ENCODE data around the gene DDX11.
"Not testable (repeated sequence)": the region's sequence is repeated elsewhere in the genome, so short reads cannot be mapped to it uniquely, and the experiment has no call there.

DDX11 gene

DNA sequence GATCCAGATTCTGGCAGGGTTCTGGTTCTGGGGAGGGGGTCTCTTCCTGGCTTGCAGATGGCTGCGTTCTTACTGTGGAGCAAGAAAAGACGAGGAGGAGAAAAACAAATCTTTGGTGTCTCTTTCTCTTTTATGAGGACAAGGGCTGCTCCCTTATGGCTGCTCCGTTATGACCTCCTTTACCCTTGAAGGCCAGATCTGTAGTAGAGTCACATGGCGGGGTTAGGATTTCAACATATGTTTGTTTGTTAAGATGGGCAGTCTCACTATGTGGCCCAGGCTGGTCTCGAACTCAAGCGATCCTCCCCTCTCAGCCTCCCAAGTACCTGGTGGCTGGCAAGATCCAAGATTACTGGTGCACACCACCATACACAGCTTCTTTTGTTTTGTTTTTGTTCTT, 5.8 kb downstream of the DDX11 start:
- in situ Hi-C loops (cut with MboI; ENCODE audit: low sequenced_read_pairs, unreplicated experiment); DNase-seq (ENCODE audit: low spot score): not testable (repeated sequence)

DNA sequence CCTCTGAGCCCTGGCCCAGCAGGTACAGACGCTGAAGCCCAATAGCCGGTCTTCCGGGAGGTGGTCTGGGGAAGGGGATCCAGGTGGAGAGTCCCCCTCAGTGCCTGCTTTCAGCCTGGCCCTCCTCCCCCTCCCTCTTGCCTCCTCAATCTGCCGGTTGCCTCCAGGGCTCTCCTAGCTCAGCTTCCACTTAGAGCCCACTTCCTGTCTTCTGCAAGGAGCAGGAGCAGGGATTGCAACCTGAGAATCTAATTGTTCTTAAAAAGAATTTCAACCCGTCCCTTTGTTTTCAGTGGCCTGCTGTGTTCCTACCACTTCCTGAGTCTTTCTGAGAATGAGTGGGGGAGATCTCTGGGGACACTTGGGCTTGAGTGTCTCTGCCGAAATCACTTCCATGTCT, 6.6 kb downstream of the DDX11 start:
- DNase-seq (ENCODE audit: low spot score); in situ Hi-C loops (cut with MboI; ENCODE audit: low sequenced_read_pairs, unreplicated experiment): not testable (repeated sequence)

DNA sequence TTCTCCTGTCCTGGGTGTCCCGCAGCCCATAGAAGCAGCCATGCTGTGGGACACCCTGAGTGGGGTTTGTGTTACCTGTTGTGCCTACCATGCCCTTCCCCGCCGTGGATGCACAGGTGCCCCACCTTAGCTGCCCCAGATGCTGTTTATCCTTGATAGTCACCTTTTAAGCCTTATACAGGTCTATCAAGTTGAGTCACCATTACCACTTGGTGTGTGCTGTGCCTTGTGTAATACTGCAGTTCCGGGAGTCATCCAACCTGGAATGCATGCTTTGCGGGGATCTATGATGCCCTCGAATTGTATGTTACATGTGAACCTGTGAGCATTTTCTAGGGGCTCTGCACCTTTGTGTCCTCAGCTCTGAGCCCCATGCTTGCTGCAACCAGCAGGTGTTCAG, 7.6 kb downstream of the DDX11 start:
- in situ Hi-C loops (cut with MboI; ENCODE audit: low sequenced_read_pairs, unreplicated experiment); DNase-seq (ENCODE audit: low spot score): not testable (repeated sequence)

DNA sequence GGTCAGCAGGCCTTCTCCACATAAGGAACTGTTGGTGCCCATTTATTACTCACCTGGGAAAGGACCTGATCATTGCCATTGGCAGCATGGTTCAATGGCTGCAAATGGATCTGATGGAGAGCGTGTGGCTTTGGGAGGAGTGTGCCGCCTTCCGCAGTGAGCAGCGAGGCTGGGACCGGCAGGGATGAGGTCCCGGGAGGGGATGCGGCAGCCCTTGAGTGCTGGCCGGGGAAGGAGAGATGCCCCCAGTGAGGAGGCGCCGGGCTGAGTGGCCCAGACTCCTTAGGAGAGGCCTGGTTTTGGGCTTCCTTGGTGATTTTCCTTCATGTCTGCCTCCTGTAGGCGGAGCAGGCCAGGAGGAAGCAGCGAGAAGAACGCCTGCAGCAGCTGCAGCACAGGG, 10.6 kb downstream of the DDX11 start:
- in situ Hi-C loops (cut with MboI; ENCODE audit: low sequenced_read_pairs, unreplicated experiment); DNase-seq (ENCODE audit: low spot score): not testable (repeated sequence)

DNA sequence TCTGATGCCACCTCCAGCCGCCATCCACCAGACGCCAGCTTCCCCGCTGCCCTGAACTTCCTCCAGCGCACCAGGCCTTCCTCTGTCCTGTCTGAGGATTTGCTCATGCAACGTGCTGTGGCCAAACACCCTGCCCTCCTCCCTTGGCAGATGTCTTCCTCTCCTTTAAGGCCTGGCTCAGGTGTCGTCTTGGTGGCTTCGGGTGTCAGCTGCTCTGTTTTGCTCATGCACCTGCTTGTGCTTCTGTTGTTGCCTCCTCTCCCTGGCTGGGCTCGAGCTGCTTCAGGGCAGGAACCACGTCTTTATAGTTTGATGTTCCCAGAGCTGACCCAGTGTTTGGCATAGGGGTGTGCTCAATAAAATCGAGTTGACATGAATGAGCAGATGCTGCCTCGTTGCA, 12.4 kb downstream of the DDX11 start:
- DNase-seq (ENCODE audit: low spot score); in situ Hi-C loops (cut with MboI; ENCODE audit: low sequenced_read_pairs, unreplicated experiment): not testable (repeated sequence)

DNA sequence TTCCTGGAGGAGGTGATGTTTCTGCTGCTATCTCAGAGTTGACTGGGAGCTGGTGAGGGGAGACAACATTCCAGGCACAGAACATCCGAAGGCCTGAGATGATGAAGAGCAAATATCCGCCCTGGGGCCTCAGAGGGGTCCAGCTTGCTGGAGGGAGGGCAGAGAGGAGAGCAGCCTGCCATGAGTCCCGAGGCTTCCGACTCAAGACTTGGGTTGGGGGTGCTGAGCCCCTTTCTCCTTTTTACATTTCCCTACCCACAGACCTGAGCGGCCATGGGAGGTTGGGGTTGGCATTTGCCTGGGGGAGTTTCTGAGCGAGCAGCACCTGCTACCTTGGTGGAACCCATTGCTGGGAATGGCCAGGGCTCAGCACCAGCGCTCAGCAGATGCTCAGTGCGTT, 13.8 kb downstream of the DDX11 start:
- in situ Hi-C loops (cut with MboI; ENCODE audit: low sequenced_read_pairs, unreplicated experiment); DNase-seq (ENCODE audit: low spot score): not testable (repeated sequence)

DNA sequence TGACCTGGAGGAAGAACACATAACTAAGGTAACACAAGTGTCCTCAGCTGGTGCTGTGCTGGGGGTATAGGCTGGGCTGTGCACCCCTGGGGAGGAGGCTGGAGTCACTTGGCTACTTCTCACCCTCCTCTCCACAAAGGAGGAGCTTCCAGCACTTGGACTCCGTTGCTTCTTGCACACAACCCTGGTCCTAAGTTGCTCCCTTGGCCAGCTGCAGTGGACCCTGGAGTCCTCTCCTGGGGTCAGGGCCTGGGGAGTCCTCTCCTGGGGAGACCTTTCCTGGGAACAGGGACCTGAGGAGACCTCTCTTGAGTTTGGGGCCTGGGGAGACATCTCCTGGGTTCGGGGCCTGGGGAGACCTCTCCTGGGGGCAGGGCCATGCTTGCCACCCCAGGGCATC, 14.3 kb downstream of the DDX11 start:
- in situ Hi-C loops (cut with MboI; ENCODE audit: low sequenced_read_pairs, unreplicated experiment); DNase-seq (ENCODE audit: low spot score): not testable (repeated sequence)

DNA sequence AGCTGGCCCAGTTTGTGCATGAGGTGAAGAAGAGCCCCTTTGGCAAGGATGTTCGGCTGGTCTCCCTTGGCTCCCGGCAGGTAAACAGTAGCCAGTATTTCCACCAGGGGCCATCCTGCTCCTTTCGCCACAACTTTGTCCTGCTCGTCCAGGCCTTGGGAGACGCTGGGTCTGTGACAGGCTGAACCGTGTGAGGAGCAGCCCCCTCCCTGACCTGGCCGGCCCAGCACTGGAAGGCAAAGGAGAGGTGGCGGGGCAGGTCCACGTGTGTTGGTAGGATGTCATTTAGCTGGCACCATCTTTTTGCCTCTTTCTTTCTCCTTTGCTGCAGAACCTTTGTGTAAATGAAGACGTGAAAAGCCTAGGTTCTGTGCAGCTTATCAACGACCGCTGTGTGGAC, 15.4 kb downstream of the DDX11 start:
- TF ChIP-seq, protein P1, sequence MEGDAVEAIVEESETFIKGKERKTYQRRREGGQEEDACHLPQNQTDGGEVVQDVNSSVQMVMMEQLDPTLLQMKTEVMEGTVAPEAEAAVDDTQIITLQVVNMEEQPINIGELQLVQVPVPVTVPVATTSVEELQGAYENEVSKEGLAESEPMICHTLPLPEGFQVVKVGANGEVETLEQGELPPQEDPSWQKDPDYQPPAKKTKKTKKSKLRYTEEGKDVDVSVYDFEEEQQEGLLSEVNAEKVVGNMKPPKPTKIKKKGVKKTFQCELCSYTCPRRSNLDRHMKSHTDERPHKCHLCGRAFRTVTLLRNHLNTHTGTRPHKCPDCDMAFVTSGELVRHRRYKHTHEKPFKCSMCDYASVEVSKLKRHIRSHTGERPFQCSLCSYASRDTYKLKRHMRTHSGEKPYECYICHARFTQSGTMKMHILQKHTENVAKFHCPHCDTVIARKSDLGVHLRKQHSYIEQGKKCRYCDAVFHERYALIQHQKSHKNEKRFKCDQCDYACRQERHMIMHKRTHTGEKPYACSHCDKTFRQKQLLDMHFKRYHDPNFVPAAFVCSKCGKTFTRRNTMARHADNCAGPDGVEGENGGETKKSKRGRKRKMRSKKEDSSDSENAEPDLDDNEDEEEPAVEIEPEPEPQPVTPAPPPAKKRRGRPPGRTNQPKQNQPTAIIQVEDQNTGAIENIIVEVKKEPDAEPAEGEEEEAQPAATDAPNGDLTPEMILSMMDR (IDR thresholded peaks at IDR 0.05; ENCODE audit: borderline replicate concordance, control extremely low read depth, extremely low read depth, insufficient read depth, missing control alignments): no peak
- no peak for DNase-seq (ENCODE audit: low spot score)
- in situ Hi-C loops (cut with MboI; ENCODE audit: low sequenced_read_pairs, unreplicated experiment): no loop called here

DNA sequence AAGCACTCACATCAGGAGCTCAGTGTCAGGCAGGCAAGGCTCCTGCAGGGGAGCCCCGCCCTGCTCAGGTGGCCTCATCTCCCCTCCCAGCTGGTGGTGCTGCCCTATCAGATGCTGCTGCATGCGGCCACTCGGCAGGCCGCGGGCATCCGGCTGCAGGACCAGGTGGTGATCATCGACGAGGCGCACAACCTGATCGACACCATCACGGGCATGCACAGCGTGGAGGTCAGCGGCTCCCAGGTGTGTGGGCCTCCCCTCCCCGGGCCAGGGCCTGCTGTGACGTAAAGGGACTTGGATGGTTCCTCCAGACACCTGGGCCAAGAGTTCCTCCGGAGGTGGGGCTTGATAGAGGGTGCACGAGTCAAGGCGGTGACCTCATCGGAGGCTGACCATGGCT, 18.0 kb downstream of the DDX11 start:
- DNase-seq (ENCODE audit: low spot score); in situ Hi-C loops (cut with MboI; ENCODE audit: low sequenced_read_pairs, unreplicated experiment): not testable (repeated sequence)

DNA sequence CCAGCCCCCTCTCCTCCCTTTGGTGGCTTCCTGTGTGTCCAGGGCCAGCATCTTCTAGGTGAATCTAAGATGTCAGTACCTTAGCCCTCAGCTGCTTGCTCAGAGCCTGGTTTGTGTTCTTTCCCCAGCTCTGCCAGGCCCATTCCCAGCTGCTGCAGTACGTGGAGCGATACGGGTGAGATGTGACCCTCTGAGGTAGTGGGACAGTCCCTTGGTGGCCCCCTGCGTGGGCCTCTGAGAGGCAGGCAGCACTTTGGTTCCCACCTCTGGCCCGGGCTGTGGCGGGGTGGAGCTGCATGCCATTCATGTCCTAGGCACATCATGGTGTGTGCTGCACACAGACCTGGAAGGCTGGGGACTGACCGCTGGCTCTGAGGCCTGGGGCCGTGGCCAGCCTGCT, 19.1 kb downstream of the DDX11 start:
- DNase-seq (ENCODE audit: low spot score); in situ Hi-C loops (cut with MboI; ENCODE audit: low sequenced_read_pairs, unreplicated experiment): not testable (repeated sequence)

DNA sequence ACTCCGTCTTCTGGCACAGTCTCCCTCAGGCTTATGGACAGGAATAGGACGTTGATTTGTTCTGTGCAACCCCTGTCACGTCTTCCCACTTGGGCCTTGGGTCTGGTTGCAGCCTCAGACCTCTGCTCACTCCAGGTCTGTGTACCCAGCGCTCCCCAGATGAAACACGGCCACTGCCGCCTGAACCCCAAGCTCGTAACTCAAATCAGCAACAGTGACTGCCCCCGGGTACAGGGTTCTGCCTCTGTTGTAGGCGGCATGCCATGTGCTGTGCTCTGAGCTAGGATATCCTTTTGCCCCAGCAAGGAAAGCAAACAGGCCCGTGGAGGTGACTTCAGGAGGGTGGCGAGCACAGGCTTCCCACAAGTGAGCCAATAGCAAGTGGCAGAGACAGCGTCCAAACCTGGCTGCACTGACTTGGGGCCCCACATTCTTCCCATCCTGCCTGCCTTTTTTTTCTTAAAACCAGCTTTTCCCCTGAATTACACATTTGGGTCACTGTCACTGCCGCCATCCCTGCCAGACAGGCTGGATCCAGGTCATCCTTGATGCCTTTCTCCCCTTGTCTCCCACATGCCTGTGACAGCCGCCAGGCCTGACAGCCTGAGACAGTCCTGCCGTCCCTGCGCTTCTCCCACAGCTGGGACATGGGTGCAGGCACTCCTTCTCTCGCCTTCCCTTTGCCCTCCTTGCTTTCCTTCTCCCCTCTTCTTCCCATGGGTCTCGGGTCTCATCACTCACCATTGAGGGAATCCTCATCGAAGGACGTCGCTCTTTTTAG, 21.6 kb downstream of the DDX11 start:
- in situ Hi-C loops (cut with MboI; ENCODE audit: low sequenced_read_pairs, unreplicated experiment); DNase-seq (ENCODE audit: low spot score): not testable (repeated sequence)

DNA sequence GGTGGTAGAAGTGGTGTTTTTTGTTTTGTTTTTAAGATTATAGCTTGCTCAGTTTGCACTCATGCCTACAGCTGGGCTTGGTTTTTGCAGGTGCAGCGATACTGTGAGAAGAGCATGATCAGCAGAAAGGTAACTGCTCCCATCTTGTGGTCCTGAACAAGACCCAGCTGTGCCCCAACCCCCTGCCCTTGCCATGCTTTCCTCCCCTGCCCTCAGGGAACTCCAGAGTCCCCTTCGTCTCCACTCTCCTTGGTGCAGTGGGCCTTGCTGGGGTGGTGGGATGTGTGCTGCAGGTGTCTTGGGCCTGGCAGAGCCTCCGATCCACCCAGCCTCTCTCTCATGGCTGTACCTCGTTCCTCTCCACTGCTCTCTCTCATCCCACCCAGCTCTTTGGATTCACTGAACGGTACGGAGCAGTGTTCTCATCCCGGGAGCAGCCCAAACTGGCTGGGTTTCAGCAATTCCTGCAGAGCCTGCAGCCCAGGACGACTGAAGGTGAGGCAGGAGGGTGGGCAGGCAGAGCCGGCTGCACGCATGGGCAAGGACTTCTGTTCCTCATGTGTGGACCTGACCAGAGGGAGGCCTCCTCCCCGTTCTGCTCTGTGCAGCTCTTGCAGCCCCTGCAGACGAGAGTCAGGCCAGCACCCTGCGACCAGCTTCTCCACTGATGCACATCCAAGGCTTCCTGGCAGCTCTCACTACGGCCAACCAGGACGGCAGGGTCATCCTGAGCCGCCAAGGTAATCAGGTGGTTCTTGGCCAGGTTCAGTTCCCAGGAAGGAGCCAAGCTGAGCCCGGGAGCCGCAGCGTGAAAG, 22.8 kb downstream of the DDX11 start:
- DNase-seq (ENCODE audit: low spot score); in situ Hi-C loops (cut with MboI; ENCODE audit: low sequenced_read_pairs, unreplicated experiment): not testable (repeated sequence)

DNA sequence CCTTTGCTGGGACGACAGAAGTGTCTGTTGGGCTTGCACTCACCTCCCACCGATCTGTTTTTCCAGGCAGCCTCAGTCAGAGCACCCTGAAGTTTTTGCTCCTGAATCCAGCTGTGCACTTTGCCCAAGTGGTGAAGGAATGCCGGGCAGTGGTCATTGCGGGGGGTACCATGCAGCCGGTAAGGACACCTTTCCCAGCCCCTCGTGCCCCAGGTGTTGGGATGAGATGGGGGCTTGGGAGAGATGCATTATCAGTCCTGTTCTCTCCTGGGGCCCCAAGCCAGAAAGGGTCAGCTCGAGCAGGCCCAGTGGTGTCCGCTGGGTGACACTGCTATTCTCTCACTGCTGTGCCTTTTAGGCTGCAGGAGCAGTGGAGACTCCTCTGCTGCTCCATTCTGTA, 24.2 kb downstream of the DDX11 start:
- DNase-seq (ENCODE audit: low spot score); in situ Hi-C loops (cut with MboI; ENCODE audit: low sequenced_read_pairs, unreplicated experiment): not testable (repeated sequence)

DNA sequence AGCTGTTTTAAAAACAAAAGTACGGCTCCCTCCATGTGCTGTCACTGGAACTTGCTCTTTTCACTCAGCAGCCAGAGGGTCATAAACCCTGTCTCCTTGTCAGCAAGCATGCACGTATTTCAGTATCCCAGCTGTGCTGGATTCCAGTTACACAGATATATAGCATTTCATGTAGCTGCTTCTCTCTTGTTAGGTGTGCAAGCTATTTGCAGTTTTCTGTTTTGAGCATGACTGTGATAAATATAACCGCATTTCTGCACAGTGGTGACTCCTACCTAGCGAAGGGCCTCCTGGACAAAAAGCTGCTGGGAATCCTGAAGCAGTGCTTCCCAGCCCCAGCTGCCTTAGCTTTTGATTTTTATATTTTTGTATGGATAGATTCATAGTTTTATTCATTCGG, 24.7 kb downstream of the DDX11 start:
- in situ Hi-C loops (cut with MboI; ENCODE audit: low sequenced_read_pairs, unreplicated experiment); DNase-seq (ENCODE audit: low spot score): not testable (repeated sequence)

DNA sequence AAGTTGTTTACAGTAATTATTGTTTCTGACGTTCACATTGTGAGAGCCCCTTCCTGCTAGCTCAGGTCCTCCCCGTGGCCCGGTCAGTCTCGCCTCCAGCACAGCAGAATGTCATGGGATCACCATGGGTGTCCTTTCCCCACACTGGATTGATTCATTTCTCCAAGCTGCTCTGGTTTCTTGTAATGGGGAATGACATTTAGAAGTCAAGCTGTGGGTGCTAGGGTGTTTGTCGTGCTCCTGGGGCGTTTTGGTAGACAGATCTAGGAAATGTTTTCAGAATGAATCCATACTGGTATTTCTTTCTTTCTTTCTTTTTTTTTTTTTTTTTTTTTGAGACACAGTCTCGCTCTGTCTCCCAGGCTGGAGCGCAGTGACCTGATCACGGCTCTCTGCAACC, 25.1 kb downstream of the DDX11 start:
- in situ Hi-C loops (cut with MboI; ENCODE audit: low sequenced_read_pairs, unreplicated experiment); DNase-seq (ENCODE audit: low spot score): not testable (repeated sequence)

DNA sequence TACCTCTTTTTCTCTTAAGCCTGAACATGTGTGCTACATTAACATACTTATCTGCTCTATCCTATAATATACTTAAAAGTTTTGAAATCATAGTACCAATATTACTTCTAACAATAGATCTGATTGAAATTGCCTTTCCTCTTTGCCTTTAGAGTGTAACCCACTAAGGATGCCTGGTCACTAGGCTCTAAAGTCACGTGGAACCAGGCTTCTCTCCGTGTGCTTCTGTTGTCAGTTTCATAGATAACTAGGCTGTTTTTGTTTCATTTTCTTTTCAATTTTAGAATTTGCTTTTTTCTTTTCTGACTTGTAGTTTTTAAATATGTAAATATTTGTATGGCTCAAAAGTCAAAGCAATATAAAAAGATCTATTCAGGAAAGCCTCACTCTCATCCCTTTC, 25.8 kb downstream of the DDX11 start:
- DNase-seq (ENCODE audit: low spot score); in situ Hi-C loops (cut with MboI; ENCODE audit: low sequenced_read_pairs, unreplicated experiment): not testable (repeated sequence)

DNA sequence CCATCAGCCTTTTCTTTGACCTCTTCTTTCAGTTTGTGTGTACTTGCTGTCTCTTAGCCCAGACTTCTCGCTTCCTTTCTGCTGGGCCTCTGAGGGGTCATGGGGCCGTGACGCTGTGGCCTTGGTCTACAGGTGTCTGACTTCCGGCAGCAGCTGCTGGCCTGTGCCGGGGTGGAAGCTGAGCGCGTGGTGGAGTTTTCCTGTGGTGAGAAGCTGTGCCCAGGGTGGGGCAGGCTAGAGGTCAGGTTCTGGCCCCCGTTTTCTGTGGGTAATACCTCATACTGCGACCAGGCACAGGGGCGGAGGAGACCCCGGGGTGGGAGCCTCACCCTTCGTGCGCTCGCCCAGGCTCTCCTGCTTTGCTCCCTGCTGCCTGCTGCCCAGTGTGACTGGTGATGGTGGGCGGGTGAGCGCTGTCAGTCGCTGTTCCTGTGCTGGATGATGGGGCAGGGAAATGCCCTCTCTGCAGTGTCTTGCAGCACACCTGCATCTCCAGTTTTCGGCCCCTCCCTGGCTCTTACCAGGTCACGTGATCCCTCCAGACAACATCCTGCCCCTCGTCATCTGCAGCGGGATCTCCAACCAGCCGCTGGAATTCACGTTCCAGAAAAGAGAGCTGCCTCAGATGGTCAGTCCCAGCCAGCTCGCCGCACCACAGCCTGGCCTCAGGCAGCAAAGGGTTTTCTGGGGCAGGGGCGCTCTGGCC, 27.0 kb downstream of the DDX11 start:
- in situ Hi-C loops (cut with MboI; ENCODE audit: low sequenced_read_pairs, unreplicated experiment): loop anchor here (25.0 kb wide), 1 partner anchor 137 kb away; no protein-coding TSS in a partner anchor
- not testable (repeated sequence) for DNase-seq (ENCODE audit: low spot score)

Data from GM13976 (cell line).